DND-41 (cell line): ENCODE measurements around the gene HTR1B.

Experiments used
- CTCF ChIP-seq: IDR thresholded peaks from 2 replicates; pipeline ENCODE4 v1.5.1; 2012; ENCODE audit warnings: borderline replicate concordance, low read length, moderate library complexity, mild to moderate bottlenecking; ENCODE audit not compliant: poor library complexity, severe bottlenecking; ENCODE audit errors: extremely low read depth
- EZH2 ChIP-seq: IDR thresholded peaks from 3 replicates; pipeline ENCODE4 v1.6.1; 2012; ENCODE audit warnings: borderline replicate concordance, low read depth, mild to moderate bottlenecking, moderate library complexity, low read length, inconsistent platforms; ENCODE audit not compliant: severe bottlenecking

GRCh38 chr6:77451466-77451865, 11.8 kb downstream of the HTR1B start:
- TF ChIP-seq CTCF: no peak
- no peak for TF ChIP-seq EZH2
